Stimulated activated CD4-positive, alpha-beta T cell treated with anti-CD3 and anti-CD28 coated beads, Interleukin-4, amount 100 ng/mL, for 4 hours (primary cell): ENCODE data around the gene PDE6A.

Experiments used
- DNase-seq, 2 experiments: peaks; one replicate each; pipeline ENCODE4 v3.0.0-alpha.2; 2020

The PDE6A gene

GRCh38 chr5:149944666-149945065 is at the start of gene PDE6A:
Gene PDE6A, minus strand, starts transcription at chr5:149944793. Its CDS starts 120 bp downstream, at chr5:149944673.
- DNase-seq = no peak

- DNase-seq = no peak
Measured at GRCh38 chr5:149993471-149993870, 48.9 kb upstream of the PDE6A start.

GRCh38 chr5:149990518-149991376 is 46.2 kb upstream of the PDE6A start:
- peak; percentile 56 to 66 for DNase-seq

GRCh38 chr5:149988126-149988525 is 43.5 kb upstream of the PDE6A start:
- no peak for DNase-seq

GRCh38 chr5:149982505-149982904 is 37.9 kb upstream of the PDE6A start:
- no peak for DNase-seq

GRCh38 chr5:149981206-149981605 is 36.6 kb upstream of the PDE6A start:
- no peak for DNase-seq

- DNase-seq = no peak
Measured at GRCh38 chr5:149979896-149980295, 35.3 kb upstream of the PDE6A start.

GRCh38 chr5:149975409-149975808 is 30.8 kb upstream of the PDE6A start:
- DNase-seq = no peak

GRCh38 chr5:149969181-149969930 is 24.8 kb upstream of the PDE6A start:
- no peak for DNase-seq

- no peak for DNase-seq
Measured at GRCh38 chr5:149966946-149967345, 22.4 kb upstream of the PDE6A start.

- no peak for DNase-seq
Measured at GRCh38 chr5:149963729-149964128, 19.1 kb upstream of the PDE6A start.

GRCh38 chr5:149962601-149963300 is 18.2 kb upstream of the PDE6A start:
- DNase-seq = no peak

GRCh38 chr5:149961957-149962409 is 17.4 kb upstream of the PDE6A start:
- DNase-seq = no peak

GRCh38 chr5:149961186-149961685 is 16.6 kb upstream of the PDE6A start:
- DNase-seq = no peak

- peak; percentile 88 to 94 for DNase-seq
Measured at GRCh38 chr5:149960272-149961185, 15.9 kb upstream of the PDE6A start, which contains the start of gene SLC26A2. Gene SLC26A2, plus strand, starts transcription at chr5:149960758. Its CDS starts 16,895 bp downstream, at chr5:149977653.

- peak; percentile 14 to 60 for DNase-seq
Measured at GRCh38 chr5:149959406-149960236, 15.0 kb upstream of the PDE6A start.

GRCh38 chr5:149957855-149958254 is 13.3 kb upstream of the PDE6A start:
- no peak for DNase-seq

- DNase-seq = no peak
Measured at GRCh38 chr5:149956685-149957084, 12.1 kb upstream of the PDE6A start.

GRCh38 chr5:149954798-149955197 is 10.2 kb upstream of the PDE6A start:
- DNase-seq = no peak

GRCh38 chr5:149953436-149954121 is 9.0 kb upstream of the PDE6A start:
- DNase-seq = no peak
